ENCODE data around the gene PDE4B. TPM values are rescaled to one million over a fixed set of nuclear protein-coding genes. Genes with fewer than 3 reads are reported as not detected.

PDE4B gene
- total and polyA plus RNA-seq, 7 donors = 1.6 to 17.2 (median 10.7) TPM

- TF ChIP-seq POLR2A (IDR thresholded peaks at IDR 0.05) = no peak
- no peak for TF ChIP-seq EP300 (IDR thresholded peaks at IDR 0.05)
These were observed 11.9 kb downstream of the PDE4B start for GRCh38 chr1:65804584-65804983.

DNA sequence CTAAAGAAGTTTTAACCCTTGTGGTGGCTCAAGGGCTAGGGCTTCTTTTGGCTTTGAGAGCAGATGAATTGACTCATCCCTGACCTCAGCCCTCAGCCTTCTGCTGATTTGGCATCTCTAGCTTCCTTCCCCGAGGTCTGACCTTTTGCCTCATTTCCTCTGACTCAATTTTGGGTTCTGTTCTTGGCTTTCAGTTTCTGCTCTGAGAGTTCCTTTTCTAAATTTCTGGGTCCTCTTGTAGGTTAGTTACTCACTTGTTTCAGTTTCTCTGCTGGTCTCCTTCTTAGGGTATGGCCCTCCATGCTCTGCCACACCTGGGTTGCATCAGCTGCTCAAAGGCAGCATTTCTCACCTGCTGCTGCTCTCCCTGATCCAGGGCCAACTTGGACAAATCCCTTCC is 19.4 kb downstream of the PDE4B start:
- no peaks in the 10 kb centered on the region for H3K9me3 ChIP-seq
- H3K4me1 ChIP-seq = no peaks in the 10 kb centered on the region
- no peaks in the 10 kb centered on the region for H3K36me3 ChIP-seq
- intact Hi-C loops (cut with DNase I) = no loop called here
- H3K4me3 ChIP-seq = no peak overlapping the region
- 20 to 36% methylated on average over 1 of the region's 1 CpG for WGBS, 2 donors
- H3K27me3 ChIP-seq = no peaks in the 10 kb centered on the region
- no peak for DNase-seq
- TF ChIP-seq POLR2AphosphoS5 (IDR thresholded peaks at IDR 0.05) = no peak
- TF ChIP-seq EP300 (IDR thresholded peaks at IDR 0.05) = no peak
- TF ChIP-seq, protein P1, sequence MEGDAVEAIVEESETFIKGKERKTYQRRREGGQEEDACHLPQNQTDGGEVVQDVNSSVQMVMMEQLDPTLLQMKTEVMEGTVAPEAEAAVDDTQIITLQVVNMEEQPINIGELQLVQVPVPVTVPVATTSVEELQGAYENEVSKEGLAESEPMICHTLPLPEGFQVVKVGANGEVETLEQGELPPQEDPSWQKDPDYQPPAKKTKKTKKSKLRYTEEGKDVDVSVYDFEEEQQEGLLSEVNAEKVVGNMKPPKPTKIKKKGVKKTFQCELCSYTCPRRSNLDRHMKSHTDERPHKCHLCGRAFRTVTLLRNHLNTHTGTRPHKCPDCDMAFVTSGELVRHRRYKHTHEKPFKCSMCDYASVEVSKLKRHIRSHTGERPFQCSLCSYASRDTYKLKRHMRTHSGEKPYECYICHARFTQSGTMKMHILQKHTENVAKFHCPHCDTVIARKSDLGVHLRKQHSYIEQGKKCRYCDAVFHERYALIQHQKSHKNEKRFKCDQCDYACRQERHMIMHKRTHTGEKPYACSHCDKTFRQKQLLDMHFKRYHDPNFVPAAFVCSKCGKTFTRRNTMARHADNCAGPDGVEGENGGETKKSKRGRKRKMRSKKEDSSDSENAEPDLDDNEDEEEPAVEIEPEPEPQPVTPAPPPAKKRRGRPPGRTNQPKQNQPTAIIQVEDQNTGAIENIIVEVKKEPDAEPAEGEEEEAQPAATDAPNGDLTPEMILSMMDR (IDR thresholded peaks at IDR 0.05) = no peak
- no peak for TF ChIP-seq POLR2A (IDR thresholded peaks at IDR 0.05)
- peak overlapping the region in 1 of 4 donors; percentile 13 for H3K27ac ChIP-seq

More at GRCh38 chr1:65804584-65804983, 11.9 kb downstream of the PDE4B start:
- H3K9me3 ChIP-seq = no peaks in the 10 kb centered on the region
- DNase-seq = no peak
- no peak overlapping the region for H3K4me3 ChIP-seq
- H3K36me3 ChIP-seq = no peaks in the 10 kb centered on the region
- intact Hi-C loops (cut with DNase I) = no loop called here
- H3K27ac ChIP-seq = no peak overlapping the region
- no peaks in the 10 kb centered on the region for H3K4me1 ChIP-seq
- WGBS, 2 donors = 74 to 83% methylated on average over 1 of the region's 1 CpG
- H3K27me3 ChIP-seq = no peaks in the 10 kb centered on the region

GRCh38 chr1:65813956-65814355 is 21.3 kb downstream of the PDE4B start:
- Histone ChIP-seq H3K27ac (no peak overlapping the region), H3K27me3 (no peaks in the 10 kb centered on the region), H3K4me3 (no peak overlapping the region), H3K9me3 (no peaks in the 10 kb centered on the region), H3K4me1 (no peaks in the 10 kb centered on the region), H3K36me3 (no peaks in the 10 kb centered on the region)
- intact Hi-C loops (cut with DNase I) = no loop called here
- DNase-seq = no peak
- TF ChIP-seq POLR2A (IDR thresholded peaks at IDR 0.05) (no peak), POLR2AphosphoS5 (IDR thresholded peaks at IDR 0.05) (no peak)
- TF ChIP-seq, protein P1 (IDR thresholded peaks at IDR 0.05) = no peak
- 20 to 55% methylated on average over 3 of the region's 3 CpGs for WGBS, 2 donors

DNA sequence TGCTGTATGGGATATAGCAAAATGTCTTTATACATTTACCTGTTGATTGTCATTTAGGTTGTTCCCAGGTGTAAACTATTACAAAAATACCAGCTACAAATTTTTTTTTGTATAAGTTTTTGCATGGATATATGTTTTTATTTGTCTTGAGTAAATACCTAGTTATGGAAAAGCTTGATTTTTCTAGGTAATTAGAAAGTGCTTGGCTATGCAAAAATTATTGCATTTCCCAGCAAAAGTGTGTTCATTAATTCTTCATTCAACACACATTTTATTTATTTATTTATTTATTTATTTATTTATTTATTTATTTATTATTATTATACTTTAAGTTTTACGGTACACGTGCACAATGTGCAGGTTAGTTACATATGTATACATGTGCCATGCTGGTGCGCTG is 22.1 kb downstream of the PDE4B start:
- Histone ChIP-seq H3K4me1 (no peaks in the 10 kb centered on the region), H3K27me3 (no peaks in the 10 kb centered on the region), H3K36me3 (no peaks in the 10 kb centered on the region), H3K4me3 (no peak overlapping the region), H3K9me3 (no peaks in the 10 kb centered on the region), H3K27ac (no peak overlapping the region)
- intact Hi-C loops (cut with DNase I) = no loop called here
- 92 to 96% methylated on average over 3 of the region's 3 CpGs for WGBS, 2 donors
- DNase-seq = no peak
- TF ChIP-seq POLR2AphosphoS5 (IDR thresholded peaks at IDR 0.05) (no peak), POLR2A (IDR thresholded peaks at IDR 0.05) (no peak), EP300 (IDR thresholded peaks at IDR 0.05) (no peak)
- TF ChIP-seq, protein P1 (IDR thresholded peaks at IDR 0.05) = no peak

- H3K36me3 ChIP-seq = no peaks in the 10 kb centered on the region
- intact Hi-C loops (cut with DNase I) = no loop called here
- no peak for TF ChIP-seq POLR2AphosphoS5 (IDR thresholded peaks at IDR 0.05)
- TF ChIP-seq POLR2A (IDR thresholded peaks at IDR 0.05) = no peak
- TF ChIP-seq, protein P1 (IDR thresholded peaks at IDR 0.05) = no peak
- TF ChIP-seq EP300 (IDR thresholded peaks at IDR 0.05) = no peak
These were observed 25.2 kb downstream of the PDE4B start for GRCh38 chr1:65817891-65818290.

More at GRCh38 chr1:65817891-65818290, 25.2 kb downstream of the PDE4B start:
- H3K4me1 ChIP-seq = no peaks in the 10 kb centered on the region
- H3K27me3 ChIP-seq = no peaks in the 10 kb centered on the region
- H3K9me3 ChIP-seq = no peaks in the 10 kb centered on the region
- no peak for DNase-seq
- no peak overlapping the region for H3K27ac ChIP-seq
- H3K4me3 ChIP-seq = no peak overlapping the region

Data from sigmoid colon (tissue), 7 donors.